B cell (primary cell): ENCODE measurements around the gene JUP. TPM values are rescaled to one million over a fixed set of nuclear protein-coding genes. Genes with fewer than 3 reads are reported as not detected.

Experiments used
- ATAC-seq: fragments of 200-7000 bp; cut with Tn5 transposase; one replicate; pipeline ENCODE4 v1.10.0; 2021; ENCODE audit warnings: low read depth, mild to moderate bottlenecking, moderate number of reproducible peaks, moderate library complexity
- CTCF ChIA-PET: fragments of 350-600 bp; sonication (Branson Sonifier 250); formaldehyde crosslinking; loops from one replicate; lab custom pipeline; 2021; ENCODE audit warnings: antibody characterized with exemption, inconsistent platforms; lab: Charles Lee
- POLR2A ChIA-PET: fragments of 350-600 bp; sonication (Branson Sonifier 250); formaldehyde crosslinking; loops from one replicate; lab custom pipeline; 2021; ENCODE audit warnings: antibody characterized with exemption; lab: Charles Lee
- DNase-seq: peaks from one replicate; pipeline ENCODE4 v3.0.0; 2013
- H2AFZ ChIP-seq: 2 replicates; pipeline ENCODE4 v1.6.1; 2012; ENCODE audit warnings: mild to moderate bottlenecking, low read depth, low read length; ENCODE audit not compliant: insufficient read depth, poor library complexity, severe bottlenecking
- H3K27ac ChIP-seq, 2 donors: 1 replicate in 1 of 2; 2 replicates in 1 of 2; pipeline ENCODE4 v1.5.1; 2012 to 2013; ENCODE audit warnings: low read length in 2 of 2, mild to moderate bottlenecking in 2 of 2, moderate library complexity in 1 of 2
- H3K27me3 ChIP-seq, 4 experiments: fragments of 200-600 bp in 1 of 4; sonication (generic) in 1 of 4; replicated peaks in 1 of 4; 1 replicate in 2 of 4; 2 replicates in 2 of 4; pipeline versions ENCODE4 v1.6.1 to v1.7.0; 2013 to 2016; ENCODE audit warnings: low read length in 3 of 4, mild to moderate bottlenecking in 2 of 4, mixed read lengths in 1 of 4, moderate library complexity in 1 of 4; ENCODE audit not compliant: insufficient read depth in 4 of 4, control insufficient read depth in 3 of 4; ENCODE audit errors: control extremely low read depth in 1 of 4
- H3K36me3 ChIP-seq, 2 experiments: replicated peaks in 1 of 2; 1 replicate in 1 of 2; 2 replicates in 1 of 2; pipeline versions ENCODE4 v1.6.1 to v1.7.1; 2013; ENCODE audit warnings: low read length in 1 of 2; ENCODE audit not compliant: insufficient read depth in 2 of 2, control insufficient read depth in 1 of 2; ENCODE audit errors: control extremely low read depth in 1 of 2, extremely low read depth in 1 of 2
- H3K4me1 ChIP-seq, 2 donors: fragments of 200-600 bp in 1 of 2; sonication (generic) in 1 of 2; 1 replicate in 1 of 2; 2 replicates in 1 of 2; pipeline versions ENCODE4 v1.5.1 to v1.6.1; 2013 to 2017; ENCODE audit warnings: low read length in 2 of 2; ENCODE audit not compliant: control insufficient read depth in 2 of 2, insufficient read depth in 2 of 2
- H3K4me2 ChIP-seq: replicated peaks from 2 replicates; pipeline ENCODE3; 2012; ENCODE audit warnings: mild to moderate bottlenecking, low read depth, low read length; ENCODE audit not compliant: poor library complexity, severe bottlenecking
- H3K4me3 ChIP-seq, 5 experiments: fragments of 200-600 bp in 1 of 5; sonication (generic) in 1 of 5; 1 replicate in 3 of 5; 2 replicates in 2 of 5; pipeline versions ENCODE4 v1.5.1 to v1.7.0; 2011 to 2016; ENCODE audit warnings: low read length in 4 of 5, mild to moderate bottlenecking in 4 of 5, low read depth in 2 of 5, control low read depth in 1 of 5, moderate library complexity in 1 of 5; ENCODE audit not compliant: insufficient read depth in 1 of 5; ENCODE audit errors: control extremely low read depth in 1 of 5, extremely low read depth in 1 of 5
- H3K79me2 ChIP-seq: fragments of 200-600 bp; sonication (generic); one replicate; pipeline ENCODE4 v1.6.0; 2016; ENCODE audit warnings: low read length; ENCODE audit not compliant: control insufficient read depth, insufficient read depth
- H3K9ac ChIP-seq: fragments of 200-600 bp; sonication (generic); 2 replicates; pipeline ENCODE4 v1.6.1; 2017; ENCODE audit warnings: mild to moderate bottlenecking, low read length, moderate library complexity
- H3K9me3 ChIP-seq, 3 donors: one replicate each; pipeline versions ENCODE4 v1.6.1 to v1.7.1; 2013; ENCODE audit warnings: low read length in 2 of 3; ENCODE audit not compliant: control insufficient read depth in 2 of 3, insufficient read depth in 1 of 3; ENCODE audit errors: control extremely low read depth in 1 of 3
- H4K20me1 ChIP-seq: 2 replicates; pipeline ENCODE4 v1.6.0; 2012; ENCODE audit warnings: mild to moderate bottlenecking, low read length; ENCODE audit not compliant: insufficient read depth, control insufficient read depth, poor library complexity, severe bottlenecking
- H3K27ac Mint-ChIP-seq: one replicate; pipeline ENCODE4 v1.8.0; 2021; ENCODE audit warnings: mixed read lengths
- H3K27me3 Mint-ChIP-seq: one replicate; pipeline ENCODE4 v1.8.0; 2021; ENCODE audit warnings: mixed read lengths
- H3K4me1 Mint-ChIP-seq: one replicate; pipeline ENCODE4 v1.8.0; 2021; ENCODE audit warnings: mixed read lengths
- H3K4me3 Mint-ChIP-seq: one replicate; pipeline ENCODE4 v1.8.0; 2021; ENCODE audit warnings: mixed read lengths
- H3K9me3 Mint-ChIP-seq: one replicate; pipeline ENCODE4 v1.8.0; 2022; ENCODE audit warnings: mixed read lengths; ENCODE audit not compliant: insufficient read depth
- CTCF ChIP-seq: fragments of 200-600 bp; IDR thresholded peaks from one replicate; pipeline ENCODE4 v1.8.0; 2022; ENCODE audit warnings: antibody characterized with exemption, mild to moderate bottlenecking
- EZH2 ChIP-seq: IDR thresholded peaks from 2 replicates; pipeline ENCODE4 v1.6.1; 2012; ENCODE audit warnings: borderline replicate concordance, low read depth, mild to moderate bottlenecking, moderate library complexity, low read length; ENCODE audit not compliant: insufficient read depth, poor library complexity, severe bottlenecking
- WGBS: methylation state at CpG from one replicate; pipeline ENCODE4 v1.1.5; 2013; ENCODE audit warnings: missing lambda C conversion rate; ENCODE audit not compliant: insufficient coverage; 5-methylcytosine and 5-hydroxymethylcytosine counted together
- intact Hi-C: fragments of 100-400 bp; cut with micrococcal nuclease; formaldehyde crosslinking; loops from one replicate; pipeline ENCODE4 v1.10.0; 2022
- polyA plus RNA-seq: library from polyadenylated mRNA; depleted of rRNA; stranded (reverse); fragments of >200 nt; gene quantifications from 2 replicates; pipeline ENCODE4 v1.2.3, GENCODE V29; 2012
- total RNA-seq, 2 donors: library from RNA; stranded (reverse); fragments of 120-200 nt in 1 of 2; gene quantifications; 1 replicate in 1 of 2; 2 replicates in 1 of 2; pipeline versions ENCODE4 v1.2.3 to v1.2.4, GENCODE V29; 2013 to 2022

The JUP gene
- total and polyA plus RNA-seq, 2 donors (not counting 1 experiment from before 2014, with no cell fraction given), result 62.9 to 63.3 TPM

GRCh38 chr17:41794540-41794975 lies 8.0 kb upstream of the JUP start:
- Histone ChIP-seq H3K27me3 (no peaks in the 10 kb centered on the region), H3K4me2 (no peak overlapping the region), H3K27ac (no peak overlapping the region), H3K4me3 (no peak overlapping the region), H3K4me1 (no peaks in the 10 kb centered on the region), H4K20me1 (no peaks in the 10 kb centered on the region), H3K79me2 (no peaks in the 10 kb centered on the region), H3K9me3 (no peaks in the 10 kb centered on the region), H3K36me3 (no peaks in the 10 kb centered on the region), H3K9ac (no peak overlapping the region), H2AFZ (no peak overlapping the region)
- intact Hi-C loops, result no loop called here
- peaks cover 1% of the 10 kb centered on the region for H3K4me1 Mint-ChIP-seq
- ChIA-PET POLR2A (interaction anchor here (0.7 kb wide), 1 partner anchor 1795 kb away, joined by 3 read pairs; no protein-coding TSS in a partner anchor), CTCF (interaction anchor here (1.3 kb wide), 1 partner anchor 8 kb away, joined by 5 read pairs; the partner anchor contains the start of gene JUP)
- no peak overlapping the region for H3K4me3 Mint-ChIP-seq
- H3K27me3 Mint-ChIP-seq, result no peaks in the 10 kb centered on the region
- TF ChIP-seq CTCF (no peak), EZH2 (no peak)
- ATAC-seq (no peak), DNase-seq (no peak)
- WGBS, result 97% methylated on average over 5 of the region's 5 CpGs
- no peaks in the 10 kb centered on the region for H3K9me3 Mint-ChIP-seq
- H3K27ac Mint-ChIP-seq, result no peak overlapping the region

GRCh38 chr17:41793784-41794539 lies 7.5 kb upstream of the JUP start:
- no peaks in the 10 kb centered on the region for H4K20me1 ChIP-seq
- H2AFZ ChIP-seq, result no peak overlapping the region
- no peak overlapping the region for H3K4me2 ChIP-seq
- no peak for ATAC-seq
- no peak overlapping the region for H3K9ac ChIP-seq
- H3K4me1 ChIP-seq, result no peaks in the 10 kb centered on the region
- H3K4me3 Mint-ChIP-seq, result no peak overlapping the region
- H3K4me1 Mint-ChIP-seq, result peaks cover 1% of the 10 kb centered on the region
- WGBS, result 96% methylated on average over 8 of the region's 14 CpGs
- H3K9me3 ChIP-seq, result no peaks in the 10 kb centered on the region
- intact Hi-C loops, result no loop called here
- H3K27ac Mint-ChIP-seq, result no peak overlapping the region
- no peaks in the 10 kb centered on the region for H3K9me3 Mint-ChIP-seq
- no peaks in the 10 kb centered on the region for H3K79me2 ChIP-seq
- no peaks in the 10 kb centered on the region for H3K27me3 ChIP-seq
- H3K4me3 ChIP-seq, result no peak overlapping the region
- no peaks in the 10 kb centered on the region for H3K27me3 Mint-ChIP-seq
- H3K36me3 ChIP-seq, result no peaks in the 10 kb centered on the region
- ChIA-PET POLR2A (interaction anchor here (0.7 kb wide), 1 partner anchor 1794 kb away, joined by 3 read pairs; no protein-coding TSS in a partner anchor), CTCF (interaction anchor here (1.3 to 1.4 kb wide), 2 partner anchors 8 kb away, joined by 4 to 5 read pairs; partner anchors contain the start of gene JUP)
- no peak overlapping the region for H3K27ac ChIP-seq
- no peak for DNase-seq
- TF ChIP-seq CTCF (no peak), EZH2 (no peak)
